Measurements from ENCODE around the gene SNRPD1.

DNA sequence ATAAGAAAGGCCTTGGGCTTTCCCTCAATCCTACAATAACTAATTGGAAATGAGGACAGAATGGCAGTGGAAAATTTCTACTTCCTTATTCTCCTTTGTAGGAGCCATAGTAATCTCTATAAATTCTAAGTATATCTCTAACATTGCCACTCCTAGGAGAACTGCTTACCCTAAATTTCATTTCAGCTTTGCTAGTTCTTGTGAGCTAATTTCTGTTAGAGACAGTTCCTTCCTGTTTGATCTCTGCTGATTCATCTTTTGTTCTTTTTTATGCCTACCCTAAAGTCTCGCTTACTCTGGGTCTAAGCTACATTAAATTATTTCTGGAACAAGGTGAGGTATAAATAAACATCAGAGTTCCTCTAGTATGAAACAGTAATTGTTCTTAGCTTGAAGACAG, 66.7 kb downstream of the SNRPD1 start:
- TF ChIP-seq TAF1 (IDR thresholded peaks at IDR 0.05; ENCODE audit: borderline replicate concordance, low read depth, low read length) (no peak), POLR2AphosphoS5 (IDR thresholded peaks at IDR 0.05; ENCODE audit: low read depth, low read length) (no peak), POLR2A (IDR thresholded peaks at IDR 0.05; ENCODE audit: low read depth, low read length) (no peak)

All from GM12892 (cell line).